ENCODE measurements around the gene CREB3L1.

CREB3L1 gene

GRCh38 chr11:46347637-46348311, 70.3 kb downstream of the CREB3L1 start:
- no peak for DNase-seq

- peak; percentile 71 for DNase-seq
Measured at GRCh38 chr11:46348566-46349401, 71.3 kb downstream of the CREB3L1 start.

DNA sequence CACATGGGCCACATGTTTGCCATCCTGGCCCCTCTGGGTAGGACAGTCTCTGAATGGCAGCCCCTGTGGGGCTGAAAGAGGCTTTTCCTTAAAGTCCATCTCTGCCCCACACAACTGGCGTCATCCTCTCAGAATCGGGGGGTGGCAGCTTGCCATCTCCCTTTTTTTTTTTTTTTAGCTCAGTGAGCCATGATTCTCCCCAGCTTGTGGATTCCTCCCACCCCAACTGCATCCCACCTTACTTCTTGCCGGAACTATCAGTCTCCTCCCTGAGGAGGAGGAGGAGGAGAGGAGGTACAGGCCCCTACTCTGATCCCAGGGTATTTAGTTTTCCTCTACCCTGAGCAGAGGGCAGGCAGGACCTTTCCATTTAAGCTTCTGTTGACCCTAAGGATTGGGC, 73.2 kb downstream of the CREB3L1 start:
- DNase-seq, result no peak

GRCh38 chr11:46351148-46351547, 73.7 kb downstream of the CREB3L1 start:
- no peak for DNase-seq

- no peak for DNase-seq
Measured at GRCh38 chr11:46351606-46352005, 74.1 kb downstream of the CREB3L1 start.

DNA sequence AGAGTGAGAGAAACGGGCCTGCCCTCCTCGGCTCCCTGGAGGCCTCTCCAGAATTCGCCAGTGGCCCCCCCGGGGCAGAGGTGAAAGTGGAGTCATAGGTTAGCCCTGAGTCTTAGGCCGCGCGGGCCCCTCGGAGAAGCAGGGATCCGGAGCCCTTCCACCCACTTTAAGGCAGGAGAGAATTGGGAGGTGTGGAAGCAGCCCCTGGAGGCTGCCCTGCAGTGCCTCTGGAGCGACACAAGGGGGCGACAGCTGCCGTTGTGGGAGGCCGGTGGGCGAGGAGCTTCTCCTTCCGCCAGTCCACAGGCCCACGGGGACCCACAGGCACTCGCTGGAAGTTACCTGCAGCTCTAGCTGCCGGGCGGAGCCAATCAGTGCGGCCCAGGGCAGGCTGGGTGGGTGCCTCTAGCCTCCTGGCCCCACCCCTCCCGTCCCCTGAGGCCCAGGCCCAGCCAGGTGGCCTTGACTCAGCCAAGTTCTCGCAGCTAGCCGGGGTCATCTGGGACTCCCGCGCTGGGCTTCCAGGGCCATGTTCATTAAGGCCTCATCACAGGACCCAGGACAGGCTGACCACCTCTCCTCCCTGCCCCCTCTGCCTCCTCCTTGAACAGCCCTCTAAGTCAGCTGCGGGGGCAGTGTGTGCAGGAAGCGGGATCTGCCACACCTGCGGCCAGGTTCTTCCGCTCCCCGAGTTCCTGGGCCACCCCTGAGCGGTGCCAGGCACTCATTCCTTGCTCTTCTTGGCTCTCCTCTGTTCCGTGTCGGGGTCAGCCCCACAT, 74.8 kb downstream of the CREB3L1 start:
- DNase-seq, result peak; percentile 88

GRCh38 chr11:46353698-46354097, 76.2 kb downstream of the CREB3L1 start:
- no peak for DNase-seq

DNA sequence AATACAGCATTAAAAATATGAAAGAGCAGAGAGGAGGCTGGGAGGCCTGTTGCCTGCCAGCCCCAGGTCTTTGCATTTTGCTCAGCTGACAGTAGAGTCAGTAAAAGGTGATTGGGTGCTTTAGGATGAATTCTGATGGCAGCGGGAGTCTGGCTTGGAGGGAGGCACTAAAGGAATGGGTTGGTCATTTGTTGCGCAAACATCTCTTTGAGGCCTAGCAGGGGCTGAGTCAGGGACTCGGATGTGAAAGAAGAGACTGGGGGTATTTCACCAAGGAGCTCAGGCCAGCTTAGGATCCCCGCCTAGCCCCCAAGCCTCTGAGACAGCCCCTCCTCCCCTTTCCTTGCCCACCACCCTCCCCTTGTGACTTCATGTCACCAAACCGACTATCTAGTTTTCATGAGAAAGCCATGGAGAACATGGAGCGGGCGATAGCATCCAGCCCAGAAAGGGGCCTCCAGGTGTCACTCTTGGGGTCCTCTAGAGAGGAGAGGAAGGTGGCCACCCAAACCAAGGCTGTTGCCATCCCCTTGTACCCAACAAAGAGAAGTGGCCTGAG, 79.5 kb downstream of the CREB3L1 start:
- no peak for DNase-seq

- DNase-seq, result no peak
Measured at GRCh38 chr11:46357483-46357936, 80.0 kb downstream of the CREB3L1 start.

- no peak for DNase-seq
Measured at GRCh38 chr11:46359953-46360352, 82.5 kb downstream of the CREB3L1 start.

DNA sequence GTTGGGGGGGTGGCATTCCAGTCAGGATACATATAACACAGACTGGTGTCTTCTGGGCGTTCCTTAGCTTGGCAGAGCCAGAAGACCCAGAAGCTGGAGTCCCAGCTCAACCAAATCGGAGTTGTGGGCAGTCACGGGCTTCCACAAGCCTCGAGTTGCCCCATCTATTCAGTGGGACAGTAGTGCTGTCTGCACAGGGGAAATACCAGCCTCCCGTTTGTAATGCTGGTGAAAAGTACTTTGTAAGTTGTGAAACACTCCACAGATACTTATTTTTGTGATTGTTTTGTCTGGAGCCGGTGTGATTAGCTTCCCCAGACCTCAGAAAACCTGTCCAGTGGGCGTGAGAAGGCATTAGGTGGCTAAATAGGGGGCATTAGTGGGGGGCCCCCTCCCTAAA, 83.4 kb downstream of the CREB3L1 start:
- DNase-seq, result no peak

DNA sequence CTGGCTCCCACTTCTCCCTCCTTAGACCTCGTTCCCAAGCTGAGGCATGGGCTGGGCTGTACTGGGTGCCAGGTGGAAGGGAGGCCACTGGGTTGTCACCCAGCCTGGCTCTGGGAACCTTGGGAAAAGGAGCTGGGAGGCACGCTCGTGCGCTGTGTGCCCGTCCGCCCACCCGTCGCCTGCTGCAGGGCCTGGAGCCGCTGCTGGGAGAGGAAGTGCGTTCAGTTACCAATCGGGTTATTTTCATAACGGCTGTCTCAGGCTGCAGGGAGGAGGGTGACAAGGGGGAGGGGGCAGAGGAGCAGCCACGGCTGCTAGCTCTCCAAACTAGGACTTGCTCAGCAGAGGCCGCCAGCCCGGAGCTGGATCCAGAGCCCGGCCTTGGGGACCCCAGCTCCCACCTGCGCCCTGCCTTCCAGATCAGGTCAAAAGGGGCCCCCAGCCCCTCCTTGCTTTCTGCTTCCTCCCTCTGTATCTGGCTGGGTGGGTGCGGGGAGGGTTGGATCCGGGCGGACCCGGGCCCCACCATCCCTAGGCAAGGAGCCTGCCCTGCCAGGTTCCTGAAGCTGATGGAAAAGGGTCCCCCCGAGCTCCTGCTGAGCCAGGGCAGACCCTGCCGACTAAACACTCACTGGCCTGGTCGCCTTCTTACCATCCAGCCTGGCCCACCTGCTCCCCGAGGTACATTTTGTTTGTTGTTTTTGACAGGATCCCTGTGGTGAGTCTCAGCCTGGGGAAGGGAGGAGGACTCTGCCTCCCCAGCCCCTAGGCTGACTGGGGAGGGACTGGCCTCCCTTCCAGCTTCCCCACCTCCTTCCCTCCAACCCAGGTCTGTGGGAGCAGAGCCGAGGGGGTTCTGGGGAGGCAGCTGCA, 84.1 kb downstream of the CREB3L1 start:
- DNase-seq, result peak; percentile 63

- DNase-seq, result no peak
Measured at GRCh38 chr11:46362156-46363030, 84.9 kb downstream of the CREB3L1 start.

DNA sequence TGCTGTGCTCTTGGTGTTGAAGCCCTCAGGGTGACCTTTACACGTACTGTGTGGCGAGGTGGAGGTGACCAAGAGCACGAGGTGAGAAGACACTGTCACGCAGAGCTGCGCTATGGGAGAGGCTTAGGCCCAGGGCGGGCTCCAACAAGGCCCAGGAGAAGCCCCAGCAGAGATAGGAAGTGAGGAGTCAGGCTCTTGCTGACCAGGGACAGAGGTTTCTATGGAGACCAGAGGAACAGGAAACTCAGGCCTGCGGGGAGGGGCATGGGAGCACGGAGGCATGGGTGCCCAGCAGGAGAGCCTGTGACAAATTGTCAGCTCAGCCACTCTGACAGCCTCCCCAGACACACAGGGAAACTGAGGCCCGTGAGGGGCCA, 85.6 kb downstream of the CREB3L1 start:
- no peak for DNase-seq

DNA sequence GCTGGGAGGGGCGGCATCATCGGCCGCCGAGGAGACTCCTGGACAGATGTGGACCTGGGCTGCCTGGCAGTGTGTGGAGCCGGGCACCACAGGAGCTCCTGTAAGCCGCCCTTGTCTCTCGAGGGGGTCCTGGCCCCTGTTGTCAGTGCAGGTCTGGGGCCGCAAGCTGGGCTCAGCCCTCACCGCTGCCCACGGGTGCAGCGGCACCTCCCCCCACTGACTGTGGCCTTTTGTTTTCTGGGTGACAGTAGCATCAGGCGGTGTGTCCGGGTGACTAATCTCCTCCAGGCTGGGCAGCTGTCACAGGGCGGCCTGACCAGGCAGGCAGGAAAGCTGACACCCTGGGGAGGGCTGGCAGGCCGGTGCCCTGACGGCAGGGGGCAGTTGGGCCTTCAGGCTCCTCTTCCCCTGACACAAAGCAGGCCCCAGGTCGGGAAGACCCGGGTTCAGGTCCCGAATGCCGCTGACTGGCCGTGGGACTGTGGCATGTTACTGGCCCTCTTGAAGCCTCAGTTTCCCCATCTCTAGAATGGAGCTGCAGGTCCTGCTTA, 86.1 kb downstream of the CREB3L1 start:
- DNase-seq, result no peak

GRCh38 chr11:46364056-46364455, 86.6 kb downstream of the CREB3L1 start:
- no peak for DNase-seq

- no peak for DNase-seq
Measured at GRCh38 chr11:46364791-46365190, 87.3 kb downstream of the CREB3L1 start.

DNA sequence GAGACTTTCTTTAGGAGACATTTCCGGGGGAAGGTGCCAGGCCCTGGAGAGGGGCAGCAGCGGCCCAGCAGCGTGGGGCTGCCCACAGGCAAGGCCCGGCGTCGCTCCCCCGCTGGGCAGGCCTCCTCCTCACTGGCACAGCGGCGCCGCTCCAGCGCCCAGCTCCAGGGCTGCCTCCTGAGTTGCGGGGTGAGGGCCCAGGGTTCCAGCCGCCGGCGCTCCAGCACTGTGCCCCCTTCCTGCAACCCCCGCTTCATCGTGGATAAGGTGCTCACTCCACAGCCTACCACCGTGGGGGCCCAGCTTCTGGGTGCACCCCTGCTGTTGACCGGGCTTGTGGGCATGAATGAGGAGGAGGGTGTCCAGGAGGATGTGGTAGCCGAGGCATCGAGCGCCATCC, 88.8 kb downstream of the CREB3L1 start:
- no peak for DNase-seq

DNA sequence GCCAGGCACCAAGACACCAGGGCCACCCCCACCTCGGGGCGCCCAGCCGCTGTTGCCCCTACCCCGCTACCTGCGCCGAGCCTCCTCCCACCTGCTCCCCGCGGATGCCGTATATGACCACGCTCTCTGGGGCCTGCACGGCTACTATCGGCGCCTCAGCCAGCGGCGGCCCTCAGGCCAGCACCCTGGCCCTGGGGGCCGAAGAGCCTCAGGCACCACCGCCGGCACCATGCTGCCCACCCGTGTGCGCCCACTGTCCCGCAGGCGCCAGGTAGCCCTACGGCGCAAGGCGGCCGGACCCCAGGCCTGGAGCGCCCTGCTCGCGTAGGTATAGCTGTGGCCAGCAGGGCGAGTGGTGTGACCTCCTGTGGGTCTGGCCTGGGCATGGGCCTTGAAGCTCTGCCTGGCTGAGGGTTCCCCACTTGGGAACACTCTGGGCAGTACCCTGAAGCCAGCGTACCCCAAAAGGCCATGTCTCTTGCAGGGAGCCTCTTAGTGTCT, 89.2 kb downstream of the CREB3L1 start:
- no peak for DNase-seq

- peak; percentile 80 for DNase-seq
Measured at GRCh38 chr11:46367244-46367915, 89.9 kb downstream of the CREB3L1 start.
